Measurements from ENCODE around the gene TEKT2. TPM values are rescaled to one million over a fixed set of nuclear protein-coding genes. Genes with fewer than 3 reads are reported as not detected.

The TEKT2 gene
- total RNA-seq, 2 donors from 2014 or later = 1.3 to 1.6 TPM

GRCh38 chr1:36128126-36128904 lies 44.4 kb downstream of the TEKT2 start:
- 57 to 72% methylated on average over 6 to 11 of the region's 11 CpGs for WGBS, 2 donors
- no peaks in the 10 kb centered on the region for H3K36me3 ChIP-seq (replicated peaks in 1 of 2; ENCODE audit: insufficient read depth in 1 of 2, low read depth in 2 of 2)
- H3K4me3 ChIP-seq = no peak overlapping the region
- H3K4me1 ChIP-seq = peaks cover 8% of the 10 kb centered on the region
- intact Hi-C loops (cut with DNase I) = no loop called here
- H3K27ac ChIP-seq = no peak overlapping the region
- no peak for TF ChIP-seq POLR2A (IDR thresholded peaks at IDR 0.05)
- TF ChIP-seq, protein P1, sequence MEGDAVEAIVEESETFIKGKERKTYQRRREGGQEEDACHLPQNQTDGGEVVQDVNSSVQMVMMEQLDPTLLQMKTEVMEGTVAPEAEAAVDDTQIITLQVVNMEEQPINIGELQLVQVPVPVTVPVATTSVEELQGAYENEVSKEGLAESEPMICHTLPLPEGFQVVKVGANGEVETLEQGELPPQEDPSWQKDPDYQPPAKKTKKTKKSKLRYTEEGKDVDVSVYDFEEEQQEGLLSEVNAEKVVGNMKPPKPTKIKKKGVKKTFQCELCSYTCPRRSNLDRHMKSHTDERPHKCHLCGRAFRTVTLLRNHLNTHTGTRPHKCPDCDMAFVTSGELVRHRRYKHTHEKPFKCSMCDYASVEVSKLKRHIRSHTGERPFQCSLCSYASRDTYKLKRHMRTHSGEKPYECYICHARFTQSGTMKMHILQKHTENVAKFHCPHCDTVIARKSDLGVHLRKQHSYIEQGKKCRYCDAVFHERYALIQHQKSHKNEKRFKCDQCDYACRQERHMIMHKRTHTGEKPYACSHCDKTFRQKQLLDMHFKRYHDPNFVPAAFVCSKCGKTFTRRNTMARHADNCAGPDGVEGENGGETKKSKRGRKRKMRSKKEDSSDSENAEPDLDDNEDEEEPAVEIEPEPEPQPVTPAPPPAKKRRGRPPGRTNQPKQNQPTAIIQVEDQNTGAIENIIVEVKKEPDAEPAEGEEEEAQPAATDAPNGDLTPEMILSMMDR (IDR thresholded peaks at IDR 0.05) = no peak
- no peak for ATAC-seq
- no peaks in the 10 kb centered on the region for H3K9me3 ChIP-seq
- peaks cover 0 to 9% of the 10 kb centered on the region in 2 donors for H3K27me3 ChIP-seq
- no peak for DNase-seq

DNA sequence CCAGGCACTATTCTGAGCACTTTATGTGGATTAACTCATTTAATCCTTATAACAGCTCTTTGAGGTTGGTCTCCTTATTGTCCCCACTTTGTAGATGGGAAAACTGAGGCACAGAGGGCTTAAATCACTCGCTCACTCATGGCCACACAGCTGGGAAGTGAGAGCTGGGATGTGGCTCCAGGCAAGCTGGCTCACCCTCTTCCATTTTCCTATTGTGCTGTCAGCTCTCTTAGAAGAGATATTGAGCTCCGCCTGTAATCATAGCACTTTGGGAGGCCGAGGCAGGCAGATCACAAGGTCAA lies 45.0 kb downstream of the TEKT2 start:
- DNase-seq (no peak), ATAC-seq (no peak)
- H3K36me3 ChIP-seq (replicated peaks in 1 of 2; ENCODE audit: insufficient read depth in 1 of 2, low read depth in 2 of 2) = no peaks in the 10 kb centered on the region
- H3K27me3 ChIP-seq = peaks cover 0 to 9% of the 10 kb centered on the region in 2 donors
- TF ChIP-seq, protein P1 (IDR thresholded peaks at IDR 0.05) = no peak
- TF ChIP-seq POLR2A (IDR thresholded peaks at IDR 0.05) = no peak
- WGBS, 2 donors = 74 to 83% methylated on average over 1 to 3 of the region's 3 CpGs
- H3K27ac ChIP-seq = no peak overlapping the region
- no peak overlapping the region for H3K4me3 ChIP-seq
- intact Hi-C loops (cut with DNase I) = no loop called here
- H3K4me1 ChIP-seq = peaks cover 14% of the 10 kb centered on the region
- H3K9me3 ChIP-seq = no peaks in the 10 kb centered on the region

DNA sequence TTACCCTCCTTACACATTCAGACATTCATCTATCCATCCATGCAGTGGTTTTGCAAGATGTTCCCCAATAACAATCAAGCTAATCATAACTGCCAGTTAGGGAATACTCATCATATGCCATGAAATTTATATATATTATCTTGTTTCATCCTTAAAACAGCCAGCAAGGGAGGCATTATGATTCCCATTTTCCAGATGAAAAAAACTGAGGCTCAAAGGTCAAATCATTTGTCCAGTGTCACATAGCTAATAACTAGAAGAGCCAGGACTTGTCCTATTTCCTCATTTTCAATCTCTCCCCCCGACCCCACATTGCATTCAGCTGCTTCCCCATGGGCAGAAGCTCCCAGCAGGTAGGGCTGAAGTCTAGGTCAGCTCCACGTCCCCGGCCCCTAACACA lies 48.1 kb downstream of the TEKT2 start:
- WGBS, 2 donors = 62 to 67% methylated on average over 3 of the region's 3 CpGs
- DNase-seq (no peak), ATAC-seq (no peak)
- no peak for TF ChIP-seq POLR2A (IDR thresholded peaks at IDR 0.05)
- TF ChIP-seq, protein P1 (IDR thresholded peaks at IDR 0.05) = no peak
- Histone ChIP-seq H3K4me3 (no peak overlapping the region), H3K27me3 (no peaks in the 10 kb centered on the region), H3K27ac (no peak overlapping the region), H3K36me3 (replicated peaks in 1 of 2; ENCODE audit: insufficient read depth in 1 of 2, low read depth in 2 of 2) (peaks cover 0 to 5% of the 10 kb centered on the region in 2 donors), H3K9me3 (no peaks in the 10 kb centered on the region), H3K4me1 (peaks cover 24% of the 10 kb centered on the region)
- intact Hi-C loops (cut with DNase I) = no loop called here

- Histone ChIP-seq H3K36me3 (replicated peaks in 1 of 2; ENCODE audit: insufficient read depth in 1 of 2, low read depth in 2 of 2) (peaks cover 0 to 19% of the 10 kb centered on the region in 2 donors), H3K9me3 (no peaks in the 10 kb centered on the region), H3K27ac (peak overlapping the region; percentile 32 to 71 (median 48)), H3K4me1 (peaks cover 24% of the 10 kb centered on the region), H3K4me3 (no peak overlapping the region), H3K27me3 (no peaks in the 10 kb centered on the region)
- intact Hi-C loops (cut with DNase I) = no loop called here
- no peak for TF ChIP-seq POLR2A (IDR thresholded peaks at IDR 0.05)
- TF ChIP-seq, protein P1 (IDR thresholded peaks at IDR 0.05) = no peak
- peak; percentile 83 to 97 (median 92) for DNase-seq
- WGBS, 2 donors = 33 to 42% methylated on average over 2 to 3 of the region's 3 CpGs
- ATAC-seq = peak; percentile 94
These were observed 49.6 kb downstream of the TEKT2 start for GRCh38 chr1:36133484-36133883.

- WGBS, 2 donors = 41 to 70% methylated on average over 6 of the region's 6 CpGs
- Histone ChIP-seq H3K36me3 (replicated peaks in 1 of 2; ENCODE audit: insufficient read depth in 1 of 2, low read depth in 2 of 2) (peaks cover 0 to 21% of the 10 kb centered on the region in 2 donors), H3K4me1 (peaks cover 24% of the 10 kb centered on the region), H3K4me3 (no peak overlapping the region), H3K9me3 (no peaks in the 10 kb centered on the region), H3K27me3 (no peaks in the 10 kb centered on the region), H3K27ac (peak overlapping the region; percentile 32 to 71 (median 48))
- intact Hi-C loops (cut with DNase I) = no loop called here
- no peak for TF ChIP-seq POLR2A (IDR thresholded peaks at IDR 0.05)
- TF ChIP-seq, protein P1 (IDR thresholded peaks at IDR 0.05) = no peak
- DNase-seq (no peak), ATAC-seq (no peak)
These were observed 50.1 kb downstream of the TEKT2 start for GRCh38 chr1:36134031-36134430.
